DMS114 treated with DMSO at 0.1 percent for 48 hours (cell line): ENCODE data around the gene RGCC.

ENCODE experiments used
- DNase-seq: peaks from one replicate; lab custom pipeline; 2025; ENCODE audit not compliant: unreplicated experiment; lab: John Stamatoyannopoulos, UW

RGCC gene

DNA sequence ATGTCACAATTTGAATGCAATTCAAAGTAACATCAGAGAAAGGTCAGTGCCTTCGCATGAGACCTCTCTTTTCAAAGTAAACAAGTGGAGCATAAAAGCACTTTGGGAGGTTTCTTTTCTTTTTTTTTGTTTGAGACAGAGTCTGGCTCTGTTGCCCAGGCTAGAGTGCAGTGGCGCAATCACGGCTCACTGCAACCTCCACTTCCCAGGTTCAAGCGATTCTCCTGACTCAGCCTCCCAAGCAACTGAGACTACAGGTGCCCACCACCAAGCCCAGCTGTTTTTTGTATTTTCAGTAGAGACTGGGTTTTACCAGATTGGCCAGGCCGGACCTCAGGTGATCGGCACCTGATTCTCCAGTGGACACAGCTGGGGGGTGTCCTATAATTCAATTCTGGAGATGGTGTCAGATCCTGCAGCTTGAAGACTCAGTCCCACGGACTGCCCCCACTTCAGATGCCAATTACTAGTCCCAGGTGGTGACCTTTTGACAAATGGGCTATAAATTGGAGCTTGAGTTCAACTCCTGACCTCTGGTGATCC, 57.6 kb downstream of the RGCC start:
- no peak for DNase-seq

- DNase-seq: no peak
These were observed 58.3 kb downstream of the RGCC start for GRCh38 chr13:41515491-41516139.

GRCh38 chr13:41516166-41516565, 58.8 kb downstream of the RGCC start:
- DNase-seq: no peak

DNA sequence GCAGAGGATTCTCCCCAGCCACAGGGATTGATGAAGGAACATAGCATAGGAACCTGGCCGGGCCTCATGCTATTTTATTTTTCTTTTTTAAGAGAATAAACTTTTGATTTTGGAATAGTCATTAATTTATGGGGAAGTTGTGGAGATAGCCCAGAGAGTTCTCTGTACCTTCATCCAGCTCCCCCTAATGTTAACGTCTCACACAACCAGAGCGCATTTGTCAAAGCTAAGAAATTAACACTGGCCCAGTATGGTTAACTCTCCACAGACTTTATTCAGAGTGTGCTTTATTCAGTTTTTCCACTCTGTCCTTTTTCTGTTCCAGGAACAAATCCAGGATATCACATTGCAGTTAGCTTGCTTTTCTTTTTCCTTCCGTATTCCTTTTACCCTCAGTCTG, 59.4 kb downstream of the RGCC start:
- DNase-seq: no peak

- no peak for DNase-seq
These were observed 62.8 kb downstream of the RGCC start for GRCh38 chr13:41520016-41520659.
